ENCODE data around the gene RNASET2.

- TF ChIP-seq CTCF (IDR thresholded peaks at IDR 0.05) (no peak), POLR2A (IDR thresholded peaks at IDR 0.05) (no peak)
These were observed 4.2 kb downstream of the RNASET2 start for GRCh38 chr6:166952121-166952520.

All from adrenal gland (tissue), 5 donors.